Measurements from ENCODE around the gene GRIP1. TPM values are rescaled to one million over a fixed set of nuclear protein-coding genes. Genes with fewer than 3 reads are reported as not detected.

Gene GRIP1
- total and polyA plus RNA-seq, 2 of the 4 experiments (the other 2 are of a cell fraction), result under 0.01 to 0.07 TPM

DNA sequence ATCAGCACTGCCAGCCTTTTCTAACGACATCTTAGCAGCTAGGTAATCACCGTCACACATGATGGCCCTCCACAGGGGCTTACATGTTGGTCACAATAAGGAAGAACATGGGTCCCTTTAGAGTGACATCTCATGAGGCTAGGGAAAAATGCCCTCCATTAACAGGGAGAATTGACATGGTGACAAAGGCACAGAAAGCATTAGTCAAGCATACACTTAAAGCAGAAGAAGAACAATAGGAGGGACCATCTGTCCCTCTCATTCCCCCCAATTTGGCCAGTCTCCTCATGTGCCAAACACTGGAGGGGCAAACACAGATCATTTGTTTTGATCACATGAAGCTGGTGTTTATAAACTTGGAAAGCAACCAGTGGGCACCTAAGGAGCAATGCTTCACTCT lies 78.0 kb downstream of the GRIP1 start:
- Histone ChIP-seq H3K9ac (ENCODE audit: low read depth, low read length) (no peak overlapping the region), H2AFZ (replicated peaks; ENCODE audit: low read length, poor library complexity) (no peak overlapping the region), H4K8ac (ENCODE audit: low read depth in 2 of 2, low read length in 2 of 2) (no peak overlapping the region), H3K4me2 (ENCODE audit: low read depth, low read length) (no peak overlapping the region), H3K4me1 (ENCODE audit: control insufficient read depth, insufficient read depth, low read length) (no peaks in the 10 kb centered on the region), H3K56ac (ENCODE audit: extremely low read depth, insufficient read depth, low read length) (no peak overlapping the region), H3K4me3 (ENCODE audit: insufficient read depth, low read depth, low read length) (no peak overlapping the region), H3K36me3 (ENCODE audit: control insufficient read depth, insufficient read depth, low read length) (no peaks in the 10 kb centered on the region), H2AK9ac (replicated peaks; ENCODE audit: low read depth, low read length, poor library complexity) (no peak overlapping the region), H4K5ac (ENCODE audit: low read depth, low read length) (no peak overlapping the region), H2BK120ac (ENCODE audit: low read depth, low read length) (no peak overlapping the region), H3K4ac (ENCODE audit: low read depth, low read length) (no peak overlapping the region), H4K91ac (ENCODE audit: insufficient read depth, low read depth, low read length) (no peak overlapping the region), H2AK5ac (ENCODE audit: low read depth, low read length) (no peak overlapping the region), H3K18ac (ENCODE audit: low read depth, low read length) (no peak overlapping the region), H2BK5ac (ENCODE audit: low read depth, low read length, poor library complexity, severe bottlenecking) (no peak overlapping the region), H4K20me1 (ENCODE audit: insufficient read depth, low read length) (no peaks in the 10 kb centered on the region), H3K14ac (replicated peaks; ENCODE audit: low read depth, low read length) (no peak overlapping the region), H3K23ac (ENCODE audit: low read depth, low read length) (no peak overlapping the region), H3K27ac (ENCODE audit: insufficient read depth, low read length) (no peak overlapping the region), H2BK20ac (ENCODE audit: low read depth, low read length) (no peak overlapping the region), H2BK15ac (ENCODE audit: low read depth, low read length) (no peak overlapping the region), H3K9me3 (ENCODE audit: control insufficient read depth, insufficient read depth, low read length) (no peaks in the 10 kb centered on the region), H3K79me1 (ENCODE audit: low read depth in 1 of 2, low read length in 2 of 2) (no peaks in the 10 kb centered on the region), H3K9me1 (ENCODE audit: insufficient read depth, low read length) (no peaks in the 10 kb centered on the region), H3K27me3 (ENCODE audit: control insufficient read depth, insufficient read depth, low read length) (no peaks in the 10 kb centered on the region)
- BruUV-seq (replicated peaks), result no TSS peak
- ChIA-PET POLR2A (ENCODE audit: unreplicated experiment) (no interaction called here), CTCF (no interaction called here)
- no CpG with 5 or more reads among the region's 2 CpGs for WGBS, 2 experiments (ENCODE audit: extremely low coverage in 2 of 2, insufficient read length in 1 of 2)
- DNase-seq (no peak), ATAC-seq (ENCODE audit: low read depth) (no peak)
- TF ChIP-seq SMC3 (IDR thresholded peaks at IDR 0.05; ENCODE audit: low read depth, low read length), result no peak
- intact Hi-C loops (cut with micrococcal nuclease) (no loop called here), dilution Hi-C loops (cut with HindIII; ENCODE audit: low sequenced_read_pairs, unreplicated experiment) (no loop called here), in situ Hi-C loops (cut with MboI; ENCODE audit: low sequenced_read_pairs) (no loop called here)
